Panc1 (cell line): Measurements from ENCODE around the gene PTMS. TPM values are rescaled to one million over a fixed set of nuclear protein-coding genes. Genes with fewer than 3 reads are reported as not detected.

Experiments
- ATAC-seq: fragments of 200-7000 bp; cut with Tn5 transposase; 2 replicates; pipeline ENCODE4 v1.9.1; 2020; ENCODE audit warnings: mild to moderate bottlenecking, moderate library complexity
- BruUV-seq: library from RNA; stranded (reverse); fragments of 400-500 nt; replicated peaks from 2 replicates; lab custom pipeline; 2021; lab: Mats Ljungman, UMichigan
- CTCF ChIA-PET: fragments of 300-600 bp; sonication (Branson Sonifier 250); formaldehyde crosslinking; loops from one replicate; lab custom pipeline; 2022; ENCODE audit warnings: antibody characterized with exemption; lab: Charles Lee
- POLR2A ChIA-PET: fragments of 300-600 bp; sonication (Branson Sonifier 250); formaldehyde crosslinking; loops from one replicate; lab custom pipeline; 2022; ENCODE audit warnings: antibody characterized with exemption; lab: Charles Lee
- DNase-seq: peaks from one replicate; pipeline ENCODE4 v3.0.0-alpha.2; 2010; ENCODE audit warnings: low read depth, low spot score
- H3K27ac ChIP-seq: 2 replicates; pipeline ENCODE4 v1.5.1; 2011; ENCODE audit warnings: mild to moderate bottlenecking, low read length, inconsistent platforms
- H3K27me3 ChIP-seq: fragments of 200-500 bp; sonication (Bioruptor generic); 2 replicates; pipeline ENCODE4 v1.6.0; 2014; ENCODE audit warnings: low read length, inconsistent platforms; ENCODE audit not compliant: control insufficient read depth, insufficient read depth
- H3K36me3 ChIP-seq: fragments of 200-500 bp; sonication (Bioruptor generic); 2 replicates; pipeline ENCODE4 v1.5.1; 2014; ENCODE audit warnings: inconsistent platforms, mild to moderate bottlenecking, low read length, moderate library complexity; ENCODE audit not compliant: control insufficient read depth, insufficient read depth
- H3K4me1 ChIP-seq: 2 replicates; pipeline ENCODE4 v1.5.1; 2011; ENCODE audit warnings: inconsistent platforms, mild to moderate bottlenecking, low read length, moderate library complexity; ENCODE audit not compliant: control insufficient read depth, insufficient read depth
- H3K4me3 ChIP-seq, 2 experiments: 2 replicates each; pipeline ENCODE4 v1.5.1; 2011 to 2012; ENCODE audit warnings: low read depth in 2 of 2, low read length in 2 of 2, mild to moderate bottlenecking in 2 of 2, inconsistent platforms in 1 of 2, moderate library complexity in 1 of 2
- H3K9me3 ChIP-seq: fragments of 200-500 bp; sonication (Bioruptor generic); 2 replicates; pipeline ENCODE4 v1.5.1; 2014; ENCODE audit warnings: low read depth, mild to moderate bottlenecking, inconsistent platforms, low read length, moderate library complexity; ENCODE audit not compliant: control insufficient read depth, insufficient read depth
- POLR2AphosphoS5 ChIP-seq: IDR thresholded peaks from 2 replicates; pipeline ENCODE4 v1.6.1; 2012; ENCODE audit warnings: mild to moderate bottlenecking, low read depth, low read length, moderate library complexity
- SIN3A ChIP-seq: IDR thresholded peaks from 2 replicates; pipeline ENCODE4 v1.6.1; 2012; ENCODE audit warnings: low read depth, mild to moderate bottlenecking, low read length, moderate library complexity, borderline replicate concordance; ENCODE audit not compliant: insufficient read depth
- TCF7L2 ChIP-seq: IDR thresholded peaks from 2 replicates; pipeline ENCODE4 v1.6.1; 2011; ENCODE audit warnings: mild to moderate bottlenecking, low read depth, low read length, inconsistent platforms
- in situ Hi-C: cut with HindIII; loops from 2 replicates; pipeline ENCODE4 v1.10.0; 2016; ENCODE audit warnings: low sequenced_read_pairs, low pct_unique_long_range_greater_than_20kb
- intact Hi-C: fragments of 100-400 bp; cut with micrococcal nuclease; formaldehyde crosslinking; loops from one replicate; pipeline ENCODE4 v1.10.0; 2022; ENCODE audit not compliant: unreplicated experiment
- total RNA-seq: library from RNA; stranded (reverse); gene quantifications from one replicate; pipeline ENCODE4 v1.2.1, GENCODE V29; 2021; ENCODE audit not compliant: unreplicated experiment
- TF ChIP-seq, protein P1 (sequence below): fragments of 450-650 bp; IDR thresholded peaks from 2 replicates; pipeline ENCODE4 v1.5.1; 2017; ENCODE audit warnings: mild to moderate bottlenecking
- TF ChIP-seq, protein P2 (sequence below), 2 experiments: IDR thresholded peaks; 2 replicates each; pipeline ENCODE4 v1.6.1; 2011 to 2012; ENCODE audit warnings: low read depth in 2 of 2, control low read depth in 1 of 2, low read length in 1 of 2, mild to moderate bottlenecking in 1 of 2, moderate library complexity in 1 of 2; ENCODE audit not compliant: insufficient read depth in 1 of 2

PTMS gene
- total RNA-seq, 1 experiment from 2014 or later = 395 TPM

DNA sequence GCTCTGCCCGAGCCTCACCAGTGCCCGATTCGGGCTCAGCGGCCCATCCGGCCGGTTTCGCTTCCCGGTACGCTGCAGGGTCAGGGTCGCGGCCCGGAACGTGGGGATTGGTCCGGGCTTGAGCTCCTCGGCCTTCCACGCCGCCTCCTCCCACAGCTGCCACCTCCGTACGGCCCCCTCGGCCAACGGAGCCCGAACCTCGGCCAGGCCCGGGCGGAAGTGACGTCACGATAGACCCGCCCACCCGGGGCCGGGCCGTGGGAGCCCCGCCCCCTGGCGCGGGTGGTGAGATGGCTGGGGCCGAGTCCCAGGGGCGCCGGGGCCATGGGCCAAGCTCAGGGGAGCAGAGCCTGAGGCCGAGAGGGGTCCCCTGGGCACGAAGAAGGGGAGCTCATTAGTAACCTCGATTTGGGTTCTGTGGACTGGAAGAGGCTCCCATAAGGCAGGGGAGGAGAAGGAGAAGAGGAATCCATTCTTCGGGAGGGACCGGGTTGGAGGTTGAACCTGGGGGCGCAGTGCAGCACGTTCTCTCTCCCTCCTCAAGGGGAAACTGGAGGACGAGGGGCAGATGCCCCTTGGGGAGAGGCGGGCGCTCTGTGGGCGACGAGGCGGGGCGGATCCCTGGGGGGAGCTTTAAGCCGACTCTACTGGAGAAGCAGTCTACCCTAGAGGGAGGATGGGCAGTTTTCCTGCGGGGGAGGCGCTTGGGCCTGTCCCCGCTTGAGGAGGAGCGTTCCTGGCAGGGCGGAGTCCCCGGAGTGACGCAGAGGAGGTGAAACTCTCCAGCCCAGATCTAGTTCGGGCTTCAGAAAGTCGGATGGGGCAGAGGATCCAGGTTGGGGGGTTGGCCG is 13.0 kb upstream of the PTMS start, which contains the start of gene MLF2:
TSS of gene MLF2 (minus strand) at position 221 of the 851 bp plus-strand sequence. CDS start 807 bp downstream, outside the sequence.
- Histone ChIP-seq H3K4me1 (peaks cover 14% of the 10 kb centered on the region), H3K36me3 (peaks cover 9% of the 10 kb centered on the region), H3K27me3 (no peaks in the 10 kb centered on the region), H3K27ac (peak within 1 kb of the TSS; percentile 94), H3K4me3 (peak within 1 kb of the TSS; percentile 85), H3K9me3 (no peaks in the 10 kb centered on the region)
- intact Hi-C loops = loop anchor here (5.0 kb wide), 1 partner anchor 74 kb away; the partner anchor contains the start of gene P3H3
- in situ Hi-C loops = no loop called here
- DNase-seq = peak; percentile 91
- CTCF ChIA-PET = interaction anchor here (0.5 to 1.6 kb wide), 9 partner anchors 13 to 120 kb away, joined by 3 to 12 read pairs (median 3); partner anchors contain the start of genes PTMS and SPSB2
- BruUV-seq = TSS peak; percentile 96
- TF ChIP-seq, protein P1, sequence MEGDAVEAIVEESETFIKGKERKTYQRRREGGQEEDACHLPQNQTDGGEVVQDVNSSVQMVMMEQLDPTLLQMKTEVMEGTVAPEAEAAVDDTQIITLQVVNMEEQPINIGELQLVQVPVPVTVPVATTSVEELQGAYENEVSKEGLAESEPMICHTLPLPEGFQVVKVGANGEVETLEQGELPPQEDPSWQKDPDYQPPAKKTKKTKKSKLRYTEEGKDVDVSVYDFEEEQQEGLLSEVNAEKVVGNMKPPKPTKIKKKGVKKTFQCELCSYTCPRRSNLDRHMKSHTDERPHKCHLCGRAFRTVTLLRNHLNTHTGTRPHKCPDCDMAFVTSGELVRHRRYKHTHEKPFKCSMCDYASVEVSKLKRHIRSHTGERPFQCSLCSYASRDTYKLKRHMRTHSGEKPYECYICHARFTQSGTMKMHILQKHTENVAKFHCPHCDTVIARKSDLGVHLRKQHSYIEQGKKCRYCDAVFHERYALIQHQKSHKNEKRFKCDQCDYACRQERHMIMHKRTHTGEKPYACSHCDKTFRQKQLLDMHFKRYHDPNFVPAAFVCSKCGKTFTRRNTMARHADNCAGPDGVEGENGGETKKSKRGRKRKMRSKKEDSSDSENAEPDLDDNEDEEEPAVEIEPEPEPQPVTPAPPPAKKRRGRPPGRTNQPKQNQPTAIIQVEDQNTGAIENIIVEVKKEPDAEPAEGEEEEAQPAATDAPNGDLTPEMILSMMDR = no peak
- peak; percentile 70 for TF ChIP-seq POLR2AphosphoS5
- peak; percentile 95 for ATAC-seq
- POLR2A ChIA-PET = interaction anchor here (0.9 to 1.2 kb wide), 3 partner anchors 13 to 25 kb away, joined by 3 to 4 read pairs (median 3); partner anchors contain the start of genes LAG3 and PTMS

DNA sequence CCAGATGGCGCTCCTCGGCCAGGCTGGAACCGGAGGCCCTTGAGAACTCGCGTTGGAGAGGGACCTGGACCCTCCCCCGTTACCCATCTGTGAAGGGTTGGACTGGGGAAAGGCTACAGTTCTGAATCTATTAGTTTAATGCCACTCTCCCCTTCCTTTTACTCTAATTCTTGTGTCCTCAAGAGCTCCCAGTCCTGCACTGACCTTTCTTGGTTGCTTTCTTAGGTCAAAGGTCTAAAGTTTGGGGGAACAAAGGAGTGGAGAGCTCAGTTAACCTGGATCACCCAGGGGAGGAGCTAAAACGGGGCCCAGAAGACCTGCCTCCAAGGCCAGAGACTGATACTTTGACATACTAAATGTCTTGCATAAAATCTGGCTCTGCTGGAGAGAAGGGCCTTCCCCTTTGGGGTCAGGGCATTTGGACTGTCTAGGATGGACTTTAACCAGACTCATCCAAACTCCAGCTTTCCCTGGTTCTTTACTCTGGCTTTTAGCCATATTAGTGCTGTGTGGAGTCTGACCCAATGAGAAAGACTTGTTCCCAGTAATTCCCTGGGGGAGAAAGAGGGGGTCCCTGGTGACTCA is 12.3 kb upstream of the PTMS start:
- Histone ChIP-seq H3K36me3 (peaks cover 6% of the 10 kb centered on the region), H3K27me3 (no peaks in the 10 kb centered on the region), H3K4me1 (peaks cover 14% of the 10 kb centered on the region), H3K27ac (peak overlapping the region; percentile 72), H3K4me3 (no peak overlapping the region; a peak in 2 of 4 replicates), H3K9me3 (no peaks in the 10 kb centered on the region)
- ATAC-seq (no peak), DNase-seq (no peak)
- no TSS peak for BruUV-seq
- in situ Hi-C loops (no loop called here), intact Hi-C loops (loop anchor here (5.0 kb wide), 1 partner anchor 73 kb away; the partner anchor contains the start of gene P3H3)
- POLR2A ChIA-PET = no interaction called here
- CTCF ChIA-PET = interaction anchor here (0.7 to 1.5 kb wide), 5 partner anchors 15 to 119 kb away, joined by 3 to 5 read pairs (median 3); partner anchors contain the start of gene SPSB2
- TF ChIP-seq, protein P1 = peak; percentile 91
- TF ChIP-seq TCF7L2 = no peak

DNA sequence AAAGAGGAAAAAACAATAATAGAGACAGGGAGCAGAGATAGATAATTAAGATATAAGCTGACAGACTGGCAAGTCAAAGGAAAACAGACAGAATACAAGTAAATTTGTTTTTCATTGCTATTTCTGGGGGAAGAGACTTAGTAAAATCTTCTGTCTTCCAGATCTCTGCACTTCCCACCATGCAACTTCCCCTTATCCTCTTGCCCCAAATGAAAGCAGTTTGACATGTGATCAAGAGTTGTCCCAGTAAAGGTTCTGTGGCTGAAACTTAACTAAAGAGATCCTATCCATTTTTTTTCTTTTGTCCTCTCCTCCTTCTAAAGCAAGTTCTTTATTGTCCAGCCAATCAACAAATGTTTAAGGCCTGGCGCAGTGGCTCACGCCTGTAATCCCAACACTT is 11.8 kb upstream of the PTMS start:
- ChIA-PET CTCF (interaction anchor here (0.7 to 1.5 kb wide), 2 partner anchors 15 to 70 kb away, joined by 3 to 5 read pairs; no protein-coding TSS in a partner anchor), POLR2A (no interaction called here)
- H3K4me3 ChIP-seq = no peak overlapping the region
- DNase-seq = no peak
- no peak for ATAC-seq
- intact Hi-C loops (loop anchor here (5.0 kb wide), 1 partner anchor 73 kb away; the partner anchor contains the start of gene P3H3), in situ Hi-C loops (no loop called here)
- TF ChIP-seq TCF7L2 = no peak
- TF ChIP-seq SIN3A = no peak
- TF ChIP-seq, protein P1 = no peak
- no peak for TF ChIP-seq POLR2AphosphoS5
- TF ChIP-seq, protein P2, sequence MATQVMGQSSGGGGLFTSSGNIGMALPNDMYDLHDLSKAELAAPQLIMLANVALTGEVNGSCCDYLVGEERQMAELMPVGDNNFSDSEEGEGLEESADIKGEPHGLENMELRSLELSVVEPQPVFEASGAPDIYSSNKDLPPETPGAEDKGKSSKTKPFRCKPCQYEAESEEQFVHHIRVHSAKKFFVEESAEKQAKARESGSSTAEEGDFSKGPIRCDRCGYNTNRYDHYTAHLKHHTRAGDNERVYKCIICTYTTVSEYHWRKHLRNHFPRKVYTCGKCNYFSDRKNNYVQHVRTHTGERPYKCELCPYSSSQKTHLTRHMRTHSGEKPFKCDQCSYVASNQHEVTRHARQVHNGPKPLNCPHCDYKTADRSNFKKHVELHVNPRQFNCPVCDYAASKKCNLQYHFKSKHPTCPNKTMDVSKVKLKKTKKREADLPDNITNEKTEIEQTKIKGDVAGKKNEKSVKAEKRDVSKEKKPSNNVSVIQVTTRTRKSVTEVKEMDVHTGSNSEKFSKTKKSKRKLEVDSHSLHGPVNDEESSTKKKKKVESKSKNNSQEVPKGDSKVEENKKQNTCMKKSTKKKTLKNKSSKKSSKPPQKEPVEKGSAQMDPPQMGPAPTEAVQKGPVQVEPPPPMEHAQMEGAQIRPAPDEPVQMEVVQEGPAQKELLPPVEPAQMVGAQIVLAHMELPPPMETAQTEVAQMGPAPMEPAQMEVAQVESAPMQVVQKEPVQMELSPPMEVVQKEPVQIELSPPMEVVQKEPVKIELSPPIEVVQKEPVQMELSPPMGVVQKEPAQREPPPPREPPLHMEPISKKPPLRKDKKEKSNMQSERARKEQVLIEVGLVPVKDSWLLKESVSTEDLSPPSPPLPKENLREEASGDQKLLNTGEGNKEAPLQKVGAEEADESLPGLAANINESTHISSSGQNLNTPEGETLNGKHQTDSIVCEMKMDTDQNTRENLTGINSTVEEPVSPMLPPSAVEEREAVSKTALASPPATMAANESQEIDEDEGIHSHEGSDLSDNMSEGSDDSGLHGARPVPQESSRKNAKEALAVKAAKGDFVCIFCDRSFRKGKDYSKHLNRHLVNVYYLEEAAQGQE (IDR thresholded peaks at IDR 0.05; ENCODE audit: insufficient read depth in 1 of 2, low read depth in 2 of 2, low read length in 1 of 2) = no peak
- H3K27ac ChIP-seq = peak overlapping the region; percentile 72; the same call in 1 of the 2 replicates
- H3K36me3 ChIP-seq = peaks cover 6% of the 10 kb centered on the region
- H3K9me3 ChIP-seq = no peaks in the 10 kb centered on the region
- no peaks in the 10 kb centered on the region for H3K27me3 ChIP-seq
- peaks cover 14% of the 10 kb centered on the region for H3K4me1 ChIP-seq
- no TSS peak for BruUV-seq
